Measurements from ENCODE around the gene HP1BP3. TPM values are rescaled to one million over a fixed set of nuclear protein-coding genes. Genes with fewer than 3 reads are reported as not detected.
A peak's percentile ranks its signal among the peaks of the same experiment; 100 is the strongest.

Gene HP1BP3
- total RNA-seq, 3 donors from 2014 or later = 224 to 317 (median 281) TPM

- no peak overlapping the region for H3K27ac ChIP-seq
- H3K4me3 ChIP-seq = no peak overlapping the region
- no peaks in the 10 kb centered on the region for H3K27me3 ChIP-seq
- no peaks in the 10 kb centered on the region for H3K36me3 ChIP-seq
- no peaks in the 10 kb centered on the region for H3K4me1 ChIP-seq
- TF ChIP-seq POLR2A (IDR thresholded peaks at IDR 0.05) (no peak), POLR2AphosphoS5 (IDR thresholded peaks at IDR 0.05) (no peak)
- no peak for DNase-seq (ENCODE audit: low spot score in 2 of 2)
- no peaks in the 10 kb centered on the region for H3K9me3 ChIP-seq
- intact Hi-C loops (cut with DNase I; ENCODE audit: low total_unique reads) = no loop called here
Measured at GRCh38 chr1:20702416-20702815, 84.7 kb downstream of the HP1BP3 start.

- no peak overlapping the region for H3K27ac ChIP-seq
- no peaks in the 10 kb centered on the region for H3K9me3 ChIP-seq
- intact Hi-C loops (cut with DNase I; ENCODE audit: low total_unique reads) = no loop called here
- H3K27me3 ChIP-seq = no peaks in the 10 kb centered on the region
- H3K4me1 ChIP-seq = no peaks in the 10 kb centered on the region
- DNase-seq (ENCODE audit: low spot score in 2 of 2) = no peak
- TF ChIP-seq POLR2A (IDR thresholded peaks at IDR 0.05) = no peak
- no peak for TF ChIP-seq CTCF (IDR thresholded peaks at IDR 0.05)
- no peak for TF ChIP-seq POLR2AphosphoS5 (IDR thresholded peaks at IDR 0.05)
- H3K36me3 ChIP-seq = no peaks in the 10 kb centered on the region
- no peak overlapping the region for H3K4me3 ChIP-seq
Measured at GRCh38 chr1:20701847-20702246, 85.3 kb downstream of the HP1BP3 start.

- intact Hi-C loops (cut with DNase I; ENCODE audit: low total_unique reads) = no loop called here
- Histone ChIP-seq H3K27ac (no peak overlapping the region), H3K4me1 (no peaks in the 10 kb centered on the region), H3K4me3 (no peak overlapping the region), H3K27me3 (no peaks in the 10 kb centered on the region), H3K9me3 (no peaks in the 10 kb centered on the region), H3K36me3 (no peaks in the 10 kb centered on the region)
- no peak for DNase-seq (ENCODE audit: low spot score in 2 of 2)
- TF ChIP-seq POLR2A (IDR thresholded peaks at IDR 0.05) = no peak
- no peak for TF ChIP-seq POLR2AphosphoS5 (IDR thresholded peaks at IDR 0.05)
- no peak for TF ChIP-seq CTCF (IDR thresholded peaks at IDR 0.05)
Measured at GRCh38 chr1:20701446-20701845, 85.7 kb downstream of the HP1BP3 start.

GRCh38 chr1:20700636-20701215 is 86.4 kb downstream of the HP1BP3 start:
- intact Hi-C loops (cut with DNase I; ENCODE audit: low total_unique reads) = no loop called here
- Histone ChIP-seq H3K27ac (no peak overlapping the region), H3K4me3 (no peak overlapping the region), H3K27me3 (no peaks in the 10 kb centered on the region), H3K9me3 (no peaks in the 10 kb centered on the region), H3K4me1 (no peaks in the 10 kb centered on the region), H3K36me3 (no peaks in the 10 kb centered on the region)
- no peak for TF ChIP-seq POLR2A (IDR thresholded peaks at IDR 0.05)
- TF ChIP-seq CTCF (IDR thresholded peaks at IDR 0.05) = no peak
- no peak for TF ChIP-seq POLR2AphosphoS5 (IDR thresholded peaks at IDR 0.05)
- DNase-seq (ENCODE audit: low spot score in 2 of 2) = no peak

GRCh38 chr1:20699558-20699957 is 87.5 kb downstream of the HP1BP3 start:
- intact Hi-C loops (cut with DNase I; ENCODE audit: low total_unique reads) = no loop called here
- Histone ChIP-seq H3K27ac (no peak overlapping the region), H3K4me1 (no peaks in the 10 kb centered on the region), H3K36me3 (no peaks in the 10 kb centered on the region), H3K9me3 (no peaks in the 10 kb centered on the region), H3K27me3 (no peaks in the 10 kb centered on the region), H3K4me3 (no peak overlapping the region)
- no peak for TF ChIP-seq POLR2A (IDR thresholded peaks at IDR 0.05)
- no peak for TF ChIP-seq CTCF (IDR thresholded peaks at IDR 0.05)
- no peak for TF ChIP-seq POLR2AphosphoS5 (IDR thresholded peaks at IDR 0.05)
- peak in 1 of 2 donors; percentile 24 for DNase-seq (ENCODE audit: low spot score in 2 of 2)

Data from breast epithelium (tissue), 4 donors.